ENCODE data around the gene TNIK. TPM values are rescaled to one million over a fixed set of nuclear protein-coding genes. Genes with fewer than 3 reads are reported as not detected.

Gene TNIK
- total RNA-seq, 1 donor = 24.2 TPM

GRCh38 chr3:171266034-171266739 is 194.0 kb downstream of the TNIK start:
- H3K4me3 ChIP-seq (ENCODE audit: low read depth, low read length) = no peak overlapping the region
- peak; percentile 52 for DNase-seq (ENCODE audit: low read depth)
- no peak for TF ChIP-seq CTCF (IDR thresholded peaks at IDR 0.05; ENCODE audit: insufficient read depth, low read length)

GRCh38 chr3:171264758-171265157 is 195.4 kb downstream of the TNIK start:
- DNase-seq (ENCODE audit: low read depth) = no peak
- TF ChIP-seq CTCF (IDR thresholded peaks at IDR 0.05; ENCODE audit: insufficient read depth, low read length) = no peak
- no peak overlapping the region for H3K4me3 ChIP-seq (ENCODE audit: low read depth, low read length)

- peak; percentile 39 for DNase-seq (ENCODE audit: low read depth)
- no peak for TF ChIP-seq CTCF (IDR thresholded peaks at IDR 0.05; ENCODE audit: insufficient read depth, low read length)
Observed at GRCh38 chr3:171262431-171262830, 197.8 kb downstream of the TNIK start.

DNA sequence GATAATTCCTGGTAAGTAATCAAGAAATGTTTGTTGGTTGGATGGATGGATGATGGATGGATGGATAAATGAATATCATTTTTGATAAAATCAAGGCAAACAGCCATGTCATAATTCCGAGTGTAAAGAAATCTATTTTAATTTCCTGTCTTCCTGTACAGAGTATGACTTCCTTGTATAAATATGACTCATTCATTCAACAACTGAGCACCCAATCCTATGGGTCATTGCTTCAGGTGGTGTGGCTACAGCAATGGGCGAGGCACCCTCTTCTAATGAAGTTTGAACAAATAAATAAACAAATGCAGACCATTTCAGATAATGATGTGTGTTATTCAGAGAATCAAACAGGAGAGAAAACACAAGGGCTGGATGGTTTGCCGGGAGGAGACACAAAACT is 198.7 kb downstream of the TNIK start:
- TF ChIP-seq CTCF (IDR thresholded peaks at IDR 0.05; ENCODE audit: insufficient read depth, low read length) = no peak
- no peak for DNase-seq (ENCODE audit: low read depth)
- no peak overlapping the region for H3K4me3 ChIP-seq (ENCODE audit: low read depth, low read length)

More at GRCh38 chr3:171262431-171262830, 197.8 kb downstream of the TNIK start:
- no peak overlapping the region for H3K4me3 ChIP-seq (ENCODE audit: low read depth, low read length)

DNA sequence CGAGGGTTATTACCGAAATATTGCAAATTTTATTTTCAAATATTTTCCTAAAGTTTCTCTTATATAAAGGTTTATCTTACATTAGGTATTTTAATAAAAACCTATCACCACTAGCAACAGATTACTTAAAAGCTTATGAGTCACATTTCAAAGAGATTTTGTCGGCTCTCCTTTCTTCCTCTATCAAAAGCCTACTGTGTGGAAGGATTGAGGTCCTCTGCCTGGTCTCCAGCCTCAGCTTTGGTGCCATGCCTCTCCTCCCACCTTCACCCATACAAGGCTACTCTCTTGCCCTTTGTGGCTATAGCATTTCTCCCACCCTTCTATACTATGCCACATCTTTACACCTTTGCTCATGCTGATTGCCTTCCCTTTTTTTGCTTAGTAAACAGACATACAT is 199.3 kb downstream of the TNIK start:
- no peak overlapping the region for H3K4me3 ChIP-seq (ENCODE audit: low read depth, low read length)
- TF ChIP-seq CTCF (IDR thresholded peaks at IDR 0.05; ENCODE audit: insufficient read depth, low read length) = no peak
- no peak for DNase-seq (ENCODE audit: low read depth)

DNA sequence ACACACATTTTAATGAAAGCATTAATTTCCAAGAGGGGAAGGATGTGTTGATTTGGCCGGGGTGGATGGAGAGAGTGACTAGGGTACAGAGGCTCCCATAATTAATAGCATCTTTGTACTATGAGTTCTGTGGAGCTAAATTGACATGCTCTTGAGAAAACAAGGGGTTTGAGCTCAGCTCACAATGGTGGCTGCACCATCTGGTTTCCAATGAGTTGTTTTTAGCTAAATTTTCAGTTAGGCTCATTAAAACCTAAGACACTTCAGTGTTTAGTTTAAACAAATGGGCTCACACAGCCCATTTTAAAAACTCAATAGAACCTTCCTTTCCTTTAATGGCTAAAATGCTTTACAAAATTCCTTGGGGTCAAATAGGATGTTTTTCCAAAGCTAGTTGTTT is 199.7 kb downstream of the TNIK start:
- no peak for TF ChIP-seq CTCF (IDR thresholded peaks at IDR 0.05; ENCODE audit: insufficient read depth, low read length)
- DNase-seq (ENCODE audit: low read depth) = no peak
- no peak overlapping the region for H3K4me3 ChIP-seq (ENCODE audit: low read depth, low read length)

- DNase-seq (ENCODE audit: low read depth) = peak; percentile 45
- no peak for TF ChIP-seq CTCF (IDR thresholded peaks at IDR 0.05; ENCODE audit: insufficient read depth, low read length)
- H3K4me3 ChIP-seq (ENCODE audit: low read depth, low read length) = no peak overlapping the region
Observed at GRCh38 chr3:171258316-171258715, 201.9 kb downstream of the TNIK start.

Measured in fibroblast of the aortic adventitia (primary cell).